Measurements from ENCODE around the gene ARAP1.

ARAP1 gene

GRCh38 chr11:72703267-72704008 lies 48.8 kb downstream of the ARAP1 start:
- no peak for DNase-seq (ENCODE audit: low read depth)

- no peak for DNase-seq (ENCODE audit: low read depth)
Observed at GRCh38 chr11:72702577-72703241, 49.5 kb downstream of the ARAP1 start.

- DNase-seq (ENCODE audit: low read depth), result no peak
Observed at GRCh38 chr11:72702096-72702495, 50.1 kb downstream of the ARAP1 start.

GRCh38 chr11:72701466-72701865 lies 50.7 kb downstream of the ARAP1 start:
- DNase-seq (ENCODE audit: low read depth), result no peak

GRCh38 chr11:72700146-72700545 lies 52.1 kb downstream of the ARAP1 start:
- DNase-seq (ENCODE audit: low read depth), result peak; percentile 61

- no peak for DNase-seq (ENCODE audit: low read depth)
Observed at GRCh38 chr11:72697814-72698213, 54.4 kb downstream of the ARAP1 start.

- DNase-seq (ENCODE audit: low read depth), result peak; percentile 41
Observed at GRCh38 chr11:72696866-72697700, 55.1 kb downstream of the ARAP1 start.

GRCh38 chr11:72695354-72695753 lies 56.9 kb downstream of the ARAP1 start:
- DNase-seq (ENCODE audit: low read depth), result no peak

- DNase-seq (ENCODE audit: low read depth), result no peak
Observed at GRCh38 chr11:72693271-72693968, 58.8 kb downstream of the ARAP1 start.

- DNase-seq (ENCODE audit: low read depth), result no peak
Observed at GRCh38 chr11:72692498-72693237, 59.5 kb downstream of the ARAP1 start.

- DNase-seq (ENCODE audit: low read depth), result no peak
Observed at GRCh38 chr11:72690166-72690565, 62.0 kb downstream of the ARAP1 start.

- no peak for DNase-seq (ENCODE audit: low read depth)
Observed at GRCh38 chr11:72688929-72689328, 63.3 kb downstream of the ARAP1 start.

- DNase-seq (ENCODE audit: low read depth), result no peak
Observed at GRCh38 chr11:72688486-72688885, 63.7 kb downstream of the ARAP1 start.

GRCh38 chr11:72687326-72687725 lies 64.9 kb downstream of the ARAP1 start:
- no peak for DNase-seq (ENCODE audit: low read depth)

GRCh38 chr11:72686639-72687220 lies 65.5 kb downstream of the ARAP1 start:
- no peak for DNase-seq (ENCODE audit: low read depth)

- DNase-seq (ENCODE audit: low read depth), result no peak
Observed at GRCh38 chr11:72685560-72686480, 66.4 kb downstream of the ARAP1 start.

- DNase-seq (ENCODE audit: low read depth), result peak; percentile 84
Observed at GRCh38 chr11:72684236-72684912, 67.8 kb downstream of the ARAP1 start.

- DNase-seq (ENCODE audit: low read depth), result peak; percentile 55
Observed at GRCh38 chr11:72683782-72684200, 68.4 kb downstream of the ARAP1 start.

GRCh38 chr11:72682858-72683243 lies 69.4 kb downstream of the ARAP1 start:
- no peak for DNase-seq (ENCODE audit: low read depth)

All from ELR (cell line).